Measurements from ENCODE around the gene MED1. TPM values are rescaled to one million over a fixed set of nuclear protein-coding genes. Genes with fewer than 3 reads are reported as not detected.
A peak's percentile ranks its signal among the peaks of the same experiment; 100 is the strongest.
"Not testable (repeated sequence)": the region's sequence is repeated elsewhere in the genome, so short reads cannot be mapped to it uniquely, and the experiment has no call there.

Gene MED1
- total and polyA plus RNA-seq, 4 donors = 4.4 to 19.3 (median 9.1) TPM

- not testable (repeated sequence) for H3K27me3 ChIP-seq (ENCODE audit: control insufficient read depth in 4 of 4, insufficient read depth in 4 of 4, low read length in 3 of 4); H3K27ac ChIP-seq (ENCODE audit: low read depth in 1 of 2, low read length in 2 of 2); H3K36me3 ChIP-seq (ENCODE audit: control insufficient read depth in 4 of 4, insufficient read depth in 3 of 4, low read depth in 1 of 4, low read length in 3 of 4); DNase-seq (ENCODE audit: low spot score); H3K4me3 ChIP-seq (ENCODE audit: low read depth in 1 of 3, low read length in 3 of 3); H3K9ac ChIP-seq (ENCODE audit: low read depth in 1 of 2, low read length in 2 of 2); H3K9me3 ChIP-seq (ENCODE audit: control insufficient read depth in 4 of 4, low read length in 3 of 4)
- 77% methylated on average over 11 of the region's 11 CpGs for WGBS
- H3K4me1 ChIP-seq (ENCODE audit: control insufficient read depth in 4 of 4, insufficient read depth in 4 of 4, low read length in 3 of 4) = peaks cover 6 to 34% (median 22%) of the 10 kb centered on the region in 4 donors
Observed at GRCh38 chr17:39464639-39465181, 13.6 kb upstream of the MED1 start.

- Histone ChIP-seq H3K36me3 (ENCODE audit: control insufficient read depth in 4 of 4, insufficient read depth in 3 of 4, low read depth in 1 of 4, low read length in 3 of 4) (peaks cover 0 to 4% (median 0%) of the 10 kb centered on the region in 4 donors), H3K27ac (ENCODE audit: low read depth in 1 of 2, low read length in 2 of 2) (peak overlapping the region; percentile 45 to 88), H3K4me3 (ENCODE audit: low read depth in 1 of 3, low read length in 3 of 3) (peak overlapping the region; percentile 67 to 96 (median 69)), H3K9ac (ENCODE audit: low read depth in 1 of 2, low read length in 2 of 2) (peak overlapping the region; percentile 51 to 76), H3K27me3 (ENCODE audit: control insufficient read depth in 4 of 4, insufficient read depth in 4 of 4, low read length in 3 of 4) (no peaks in the 10 kb centered on the region), H3K9me3 (ENCODE audit: control insufficient read depth in 4 of 4, low read length in 3 of 4) (no peaks in the 10 kb centered on the region), H3K4me1 (ENCODE audit: control insufficient read depth in 4 of 4, insufficient read depth in 4 of 4, low read length in 3 of 4) (peaks cover 6 to 34% (median 22%) of the 10 kb centered on the region in 4 donors)
- peak; percentile 42 for DNase-seq (ENCODE audit: low spot score)
- under 1% methylated on average over 28 of the region's 28 CpGs for WGBS
- TF ChIP-seq SP1 (IDR thresholded peaks at IDR 0.05) (no peak), RAD21 (IDR thresholded peaks at IDR 0.05) (no peak), TAF1 (conservative IDR thresholded peaks at IDR 0.05) (no peak), ATF3 (IDR thresholded peaks at IDR 0.05) (no peak), HNF4G (IDR thresholded peaks at IDR 0.05) (no peak), RXRA (IDR thresholded peaks at IDR 0.05) (no peak)
Observed at GRCh38 chr17:39462631-39463375, 11.7 kb upstream of the MED1 start.

GRCh38 chr17:39461926-39462569 lies 11.0 kb upstream of the MED1 start:
- TF ChIP-seq HNF4G (IDR thresholded peaks at IDR 0.05) = no peak
- no peak for TF ChIP-seq EGR1 (IDR thresholded peaks at IDR 0.05; ENCODE audit: low read depth in 2 of 2)
- no peak for TF ChIP-seq HNF4A (conservative IDR thresholded peaks at IDR 0.05)
- TF ChIP-seq SP1 (IDR thresholded peaks at IDR 0.05) = no peak
- no peak for TF ChIP-seq FOXA2 (IDR thresholded peaks at IDR 0.05)
- TF ChIP-seq GABPA (IDR thresholded peaks at IDR 0.05 in 1 of 2, conservative IDR thresholded peaks at IDR 0.05 in 1 of 2) = no peak
- no peak for TF ChIP-seq ZBTB33 (IDR thresholded peaks at IDR 0.05)
- no peak for TF ChIP-seq CTCF (IDR thresholded peaks at IDR 0.05; ENCODE audit: low read depth, low read length, missing input control)
- no peak for TF ChIP-seq ATF3 (IDR thresholded peaks at IDR 0.05)
- TF ChIP-seq TAF1 (conservative IDR thresholded peaks at IDR 0.05) = no peak
- no peak for TF ChIP-seq REST (IDR thresholded peaks at IDR 0.05)
- TF ChIP-seq FOXA1 (IDR thresholded peaks at IDR 0.05) = no peak
- no peak for TF ChIP-seq YY1 (IDR thresholded peaks at IDR 0.05)
- under 1% methylated on average over 34 of the region's 34 CpGs for WGBS
- DNase-seq (ENCODE audit: low spot score) = no peak

More at GRCh38 chr17:39461926-39462569, 11.0 kb upstream of the MED1 start:
- no peaks in the 10 kb centered on the region for H3K36me3 ChIP-seq (ENCODE audit: control insufficient read depth in 4 of 4, insufficient read depth in 3 of 4, low read depth in 1 of 4, low read length in 3 of 4)
- peak overlapping the region; percentile 88 to 96 for H3K27ac ChIP-seq (ENCODE audit: low read depth in 1 of 2, low read length in 2 of 2)
- peak overlapping the region; percentile 51 to 76 for H3K9ac ChIP-seq (ENCODE audit: low read depth in 1 of 2, low read length in 2 of 2)
- no peaks in the 10 kb centered on the region for H3K27me3 ChIP-seq (ENCODE audit: control insufficient read depth in 4 of 4, insufficient read depth in 4 of 4, low read length in 3 of 4)
- no peaks in the 10 kb centered on the region for H3K9me3 ChIP-seq (ENCODE audit: control insufficient read depth in 4 of 4, low read length in 3 of 4)
- H3K4me3 ChIP-seq (ENCODE audit: low read depth in 1 of 3, low read length in 3 of 3) = peak overlapping the region; percentile 67 to 96 (median 69)
- peaks cover 6 to 32% (median 22%) of the 10 kb centered on the region in 4 donors for H3K4me1 ChIP-seq (ENCODE audit: control insufficient read depth in 4 of 4, insufficient read depth in 4 of 4, low read length in 3 of 4)

Measured in liver (tissue), 9 donors.